ENCODE measurements around the gene CBS. TPM values are rescaled to one million over a fixed set of nuclear protein-coding genes. Genes with fewer than 3 reads are reported as not detected.
A peak's percentile ranks its signal among the peaks of the same experiment; 100 is the strongest.

The CBS gene
- total RNA-seq, 1 donor from 2014 or later: 30.2 TPM

- Mint-ChIP-seq H3K4me1 (no peaks in the 10 kb centered on the region), H3K36me3 (peaks cover 14% of the 10 kb centered on the region), H3K4me3 (no peak overlapping the region), H3K27ac (no peak overlapping the region), H3K9me3 (no peaks in the 10 kb centered on the region), H3K27me3 (ENCODE audit: low read depth) (no peaks in the 10 kb centered on the region)
- no peak for TF ChIP-seq CTCF (IDR thresholded peaks at IDR 0.05; ENCODE audit: unreplicated experiment)
- no peak for DNase-seq (ENCODE audit: low spot score in 2 of 2, unreplicated experiment in 2 of 2)
Measured at GRCh38 chr21:43034101-43034500, 41.5 kb downstream of the CBS start.

- Mint-ChIP-seq H3K27me3 (ENCODE audit: low read depth) (no peaks in the 10 kb centered on the region), H3K4me3 (no peak overlapping the region), H3K36me3 (peaks cover 18% of the 10 kb centered on the region), H3K9me3 (no peaks in the 10 kb centered on the region), H3K4me1 (no peaks in the 10 kb centered on the region), H3K27ac (no peak overlapping the region)
- no peak for TF ChIP-seq CTCF (IDR thresholded peaks at IDR 0.05; ENCODE audit: unreplicated experiment)
- DNase-seq (ENCODE audit: low spot score in 2 of 2, unreplicated experiment in 2 of 2): no peak
Measured at GRCh38 chr21:43031121-43031619, 44.5 kb downstream of the CBS start.

GRCh38 chr21:43029785-43030184 lies 45.9 kb downstream of the CBS start:
- TF ChIP-seq CTCF (IDR thresholded peaks at IDR 0.05; ENCODE audit: unreplicated experiment): no peak

GRCh38 chr21:43027846-43028731 lies 47.5 kb downstream of the CBS start:
- Mint-ChIP-seq H3K36me3 (peaks cover 26% of the 10 kb centered on the region), H3K27ac (no peak overlapping the region), H3K27me3 (ENCODE audit: low read depth) (no peaks in the 10 kb centered on the region), H3K4me1 (peaks cover 6% of the 10 kb centered on the region), H3K9me3 (no peaks in the 10 kb centered on the region), H3K4me3 (no peak overlapping the region)
- no peak for DNase-seq (ENCODE audit: low spot score in 2 of 2, unreplicated experiment in 2 of 2)
- no peak for TF ChIP-seq CTCF (IDR thresholded peaks at IDR 0.05; ENCODE audit: unreplicated experiment)

More at GRCh38 chr21:43029785-43030184, 45.9 kb downstream of the CBS start:
- Mint-ChIP-seq H3K36me3 (peaks cover 24% of the 10 kb centered on the region), H3K27me3 (ENCODE audit: low read depth) (no peaks in the 10 kb centered on the region), H3K4me3 (no peak overlapping the region), H3K9me3 (no peaks in the 10 kb centered on the region), H3K4me1 (peaks cover 6% of the 10 kb centered on the region), H3K27ac (no peak overlapping the region)
- no peak for DNase-seq (ENCODE audit: low spot score in 2 of 2, unreplicated experiment in 2 of 2)

GRCh38 chr21:43025636-43026180 lies 49.9 kb downstream of the CBS start:
- no peak for TF ChIP-seq CTCF (IDR thresholded peaks at IDR 0.05; ENCODE audit: unreplicated experiment)
- H3K4me1 Mint-ChIP-seq: peaks cover 6% of the 10 kb centered on the region
- DNase-seq (ENCODE audit: low spot score in 2 of 2, unreplicated experiment in 2 of 2): no peak
- no peak overlapping the region for H3K4me3 Mint-ChIP-seq
- H3K27ac Mint-ChIP-seq: peak overlapping the region; percentile 93
- peaks cover 29% of the 10 kb centered on the region for H3K36me3 Mint-ChIP-seq
- H3K9me3 Mint-ChIP-seq: no peaks in the 10 kb centered on the region
- no peaks in the 10 kb centered on the region for H3K27me3 Mint-ChIP-seq (ENCODE audit: low read depth)
